HG03060 (cell line): Measurements from ENCODE around the gene C10orf105.

Source experiments
- ATAC-seq: cut with Tn5 transposase; IDR thresholded peaks from one replicate; pipeline ENCODE4 v1.9.1; 2021; ENCODE audit warnings: low read depth, moderate number of reproducible peaks; ENCODE audit not compliant: unreplicated experiment

The C10orf105 gene

GRCh38 chr10:71684356-71685173 is 35.0 kb downstream of the C10orf105 start:
- no peak for ATAC-seq

- no peak for ATAC-seq
These were observed 36.3 kb downstream of the C10orf105 start for GRCh38 chr10:71683301-71683700.

- no peak for ATAC-seq
These were observed 37.6 kb downstream of the C10orf105 start for GRCh38 chr10:71681977-71682376.

- no peak for ATAC-seq
These were observed 40.2 kb downstream of the C10orf105 start for GRCh38 chr10:71679425-71679824.

- ATAC-seq, result no peak
These were observed 41.3 kb downstream of the C10orf105 start for GRCh38 chr10:71678057-71678805.

- ATAC-seq, result no peak
These were observed 42.3 kb downstream of the C10orf105 start for GRCh38 chr10:71677261-71677660.

GRCh38 chr10:71675295-71675970 is 44.1 kb downstream of the C10orf105 start:
- no peak for ATAC-seq

GRCh38 chr10:71671994-71672946 is 47.3 kb downstream of the C10orf105 start:
- no peak for ATAC-seq

GRCh38 chr10:71667387-71667752 is 52.2 kb downstream of the C10orf105 start:
- ATAC-seq, result no peak

- ATAC-seq, result no peak
These were observed 52.8 kb downstream of the C10orf105 start for GRCh38 chr10:71666639-71667386.

GRCh38 chr10:71665456-71665855 is 54.1 kb downstream of the C10orf105 start:
- no peak for ATAC-seq

- no peak for ATAC-seq
These were observed 55.0 kb downstream of the C10orf105 start for GRCh38 chr10:71664585-71664984.

GRCh38 chr10:71663311-71663710 is 56.3 kb downstream of the C10orf105 start:
- ATAC-seq, result no peak

- ATAC-seq, result no peak
These were observed 57.7 kb downstream of the C10orf105 start for GRCh38 chr10:71661779-71662336.
